ENCODE data around the gene MAN2A1. TPM values are rescaled to one million over a fixed set of nuclear protein-coding genes. Genes with fewer than 3 reads are reported as not detected.

MAN2A1 gene
- total RNA-seq, 1 donor from 2014 or later = 21.3 TPM

GRCh38 chr5:109910874-109911273 is 221.1 kb downstream of the MAN2A1 start:
- no peak for TF ChIP-seq CTCF (IDR thresholded peaks at IDR 0.05; ENCODE audit: unreplicated experiment)
- no peaks in the 10 kb centered on the region for H3K9me3 Mint-ChIP-seq

GRCh38 chr5:109911731-109912130 is 222.0 kb downstream of the MAN2A1 start:
- Mint-ChIP-seq H3K9me3 (no peaks in the 10 kb centered on the region), H3K4me3 (no peak overlapping the region), H3K27me3 (ENCODE audit: low read depth) (peaks cover 6% of the 10 kb centered on the region), H3K36me3 (no peaks in the 10 kb centered on the region), H3K27ac (no peak overlapping the region), H3K4me1 (peaks cover 4% of the 10 kb centered on the region)
- TF ChIP-seq CTCF (IDR thresholded peaks at IDR 0.05; ENCODE audit: unreplicated experiment) = no peak
- no peak for DNase-seq (ENCODE audit: low spot score in 2 of 2, unreplicated experiment in 2 of 2)

More at GRCh38 chr5:109910874-109911273, 221.1 kb downstream of the MAN2A1 start:
- DNase-seq (ENCODE audit: low spot score in 2 of 2, unreplicated experiment in 2 of 2) = no peak
- H3K4me1 Mint-ChIP-seq = peaks cover 4% of the 10 kb centered on the region
- no peak overlapping the region for H3K27ac Mint-ChIP-seq
- H3K27me3 Mint-ChIP-seq (ENCODE audit: low read depth) = peaks cover 6% of the 10 kb centered on the region
- H3K36me3 Mint-ChIP-seq = no peaks in the 10 kb centered on the region
- no peak overlapping the region for H3K4me3 Mint-ChIP-seq

GRCh38 chr5:109914906-109915305 is 225.2 kb downstream of the MAN2A1 start:
- Mint-ChIP-seq H3K9me3 (no peaks in the 10 kb centered on the region), H3K4me3 (no peak overlapping the region), H3K27ac (no peak overlapping the region), H3K27me3 (ENCODE audit: low read depth) (no peaks in the 10 kb centered on the region), H3K4me1 (peaks cover 4% of the 10 kb centered on the region), H3K36me3 (no peaks in the 10 kb centered on the region)
- no peak for TF ChIP-seq CTCF (IDR thresholded peaks at IDR 0.05; ENCODE audit: unreplicated experiment)
- no peak for DNase-seq (ENCODE audit: low spot score in 2 of 2, unreplicated experiment in 2 of 2)

- H3K27me3 Mint-ChIP-seq (ENCODE audit: low read depth) = peaks cover 2% of the 10 kb centered on the region
- no peaks in the 10 kb centered on the region for H3K9me3 Mint-ChIP-seq
- DNase-seq (ENCODE audit: low spot score in 2 of 2, unreplicated experiment in 2 of 2) = no peak
- H3K4me1 Mint-ChIP-seq = peaks cover 4% of the 10 kb centered on the region
- TF ChIP-seq CTCF (IDR thresholded peaks at IDR 0.05; ENCODE audit: unreplicated experiment) = no peak
- no peak overlapping the region for H3K27ac Mint-ChIP-seq
- no peaks in the 10 kb centered on the region for H3K36me3 Mint-ChIP-seq
- H3K4me3 Mint-ChIP-seq = no peak overlapping the region
Measured at GRCh38 chr5:109916481-109917153, 226.9 kb downstream of the MAN2A1 start.
